ENCODE measurements around the gene GPR150. TPM values are rescaled to one million over a fixed set of nuclear protein-coding genes. Genes with fewer than 3 reads are reported as not detected.
"Not testable (repeated sequence)": the region's sequence is repeated elsewhere in the genome, so short reads cannot be mapped to it uniquely, and the experiment has no call there.

The GPR150 gene
- total and polyA plus RNA-seq, 4 donors, result 0.06 to 0.57 (median 0.46) TPM

GRCh38 chr5:95646226-95646568 is 26.3 kb downstream of the GPR150 start:
- H3K27me3 ChIP-seq (ENCODE audit: control insufficient read depth, insufficient read depth, low read length); H3K36me3 ChIP-seq (ENCODE audit: control insufficient read depth, insufficient read depth, low read length); H3K4me1 ChIP-seq (ENCODE audit: control insufficient read depth, insufficient read depth, low read length); DNase-seq (ENCODE audit: low read depth in 4 of 6, low spot score in 6 of 6); H3K9me3 ChIP-seq (ENCODE audit: control insufficient read depth, insufficient read depth, low read length): not testable (repeated sequence)
- WGBS (ENCODE audit: insufficient coverage), result 100% methylated on average over 1 of the region's 17 CpGs
- Histone ChIP-seq H3K27ac (ENCODE audit: low read depth, low read length) (peak overlapping the region; percentile 50), H3K4me3 (ENCODE audit: low read depth, low read length) (peak overlapping the region; percentile 86)

- Histone ChIP-seq H3K27me3 (ENCODE audit: control insufficient read depth, insufficient read depth, low read length) (no peaks in the 10 kb centered on the region), H3K4me3 (ENCODE audit: low read depth, low read length) (peak within 1 kb of the TSS; percentile 86), H3K9me3 (ENCODE audit: control insufficient read depth, insufficient read depth, low read length) (no peaks in the 10 kb centered on the region), H3K36me3 (ENCODE audit: control insufficient read depth, insufficient read depth, low read length) (no peaks in the 10 kb centered on the region), H3K4me1 (ENCODE audit: control insufficient read depth, insufficient read depth, low read length) (peaks cover 5% of the 10 kb centered on the region), H3K27ac (ENCODE audit: low read depth, low read length) (peak within 1 kb of the TSS; percentile 86)
- DNase-seq (ENCODE audit: low read depth in 4 of 6, low spot score in 6 of 6), result peak in 5 of 6 donors; percentile 80 to 97 (median 91)
- under 1% methylated on average over 55 of the region's 60 CpGs for WGBS (ENCODE audit: insufficient coverage)
Observed at GRCh38 chr5:95646569-95647431, 26.9 kb downstream of the GPR150 start, which contains the start of gene RFESD. Gene RFESD (plus strand): TSS chr5:95646777. CDS start chr5:95652272, 5,495 bp downstream.

GRCh38 chr5:95647886-95648860 is 28.3 kb downstream of the GPR150 start:
- H3K4me1 ChIP-seq (ENCODE audit: control insufficient read depth, insufficient read depth, low read length), result peaks cover 5% of the 10 kb centered on the region
- DNase-seq (ENCODE audit: low read depth in 4 of 6, low spot score in 6 of 6), result no peak
- no peaks in the 10 kb centered on the region for H3K36me3 ChIP-seq (ENCODE audit: control insufficient read depth, insufficient read depth, low read length)
- no CpG with 5 or more reads among the region's 12 CpGs for WGBS (ENCODE audit: insufficient coverage)
- no peak overlapping the region for H3K27ac ChIP-seq (ENCODE audit: low read depth, low read length)
- no peaks in the 10 kb centered on the region for H3K9me3 ChIP-seq (ENCODE audit: control insufficient read depth, insufficient read depth, low read length)
- no peaks in the 10 kb centered on the region for H3K27me3 ChIP-seq (ENCODE audit: control insufficient read depth, insufficient read depth, low read length)
- no peak overlapping the region for H3K4me3 ChIP-seq (ENCODE audit: low read depth, low read length)

- H3K27me3 ChIP-seq (ENCODE audit: control insufficient read depth, insufficient read depth, low read length), result no peaks in the 10 kb centered on the region
- no peak for DNase-seq (ENCODE audit: low read depth in 4 of 6, low spot score in 6 of 6)
- no peak overlapping the region for H3K27ac ChIP-seq (ENCODE audit: low read depth, low read length)
- peaks cover 5% of the 10 kb centered on the region for H3K4me1 ChIP-seq (ENCODE audit: control insufficient read depth, insufficient read depth, low read length)
- no peaks in the 10 kb centered on the region for H3K9me3 ChIP-seq (ENCODE audit: control insufficient read depth, insufficient read depth, low read length)
- no peak overlapping the region for H3K4me3 ChIP-seq (ENCODE audit: low read depth, low read length)
- no peaks in the 10 kb centered on the region for H3K36me3 ChIP-seq (ENCODE audit: control insufficient read depth, insufficient read depth, low read length)
Observed at GRCh38 chr5:95649274-95649673, 29.4 kb downstream of the GPR150 start.

GRCh38 chr5:95649842-95650620 is 30.1 kb downstream of the GPR150 start:
- DNase-seq (ENCODE audit: low read depth in 4 of 6, low spot score in 6 of 6), result no peak
- Histone ChIP-seq H3K27me3 (ENCODE audit: control insufficient read depth, insufficient read depth, low read length) (no peaks in the 10 kb centered on the region), H3K36me3 (ENCODE audit: control insufficient read depth, insufficient read depth, low read length) (no peaks in the 10 kb centered on the region), H3K27ac (ENCODE audit: low read depth, low read length) (no peak overlapping the region), H3K4me1 (ENCODE audit: control insufficient read depth, insufficient read depth, low read length) (peaks cover 5% of the 10 kb centered on the region), H3K9me3 (ENCODE audit: control insufficient read depth, insufficient read depth, low read length) (no peaks in the 10 kb centered on the region), H3K4me3 (ENCODE audit: low read depth, low read length) (no peak overlapping the region)

- Histone ChIP-seq H3K27me3 (ENCODE audit: control insufficient read depth, insufficient read depth, low read length) (no peaks in the 10 kb centered on the region), H3K27ac (ENCODE audit: low read depth, low read length) (no peak overlapping the region), H3K4me1 (ENCODE audit: control insufficient read depth, insufficient read depth, low read length) (no peaks in the 10 kb centered on the region), H3K9me3 (ENCODE audit: control insufficient read depth, insufficient read depth, low read length) (no peaks in the 10 kb centered on the region), H3K4me3 (ENCODE audit: low read depth, low read length) (no peak overlapping the region), H3K36me3 (ENCODE audit: control insufficient read depth, insufficient read depth, low read length) (no peaks in the 10 kb centered on the region)
- 42% methylated on average over 1 of the region's 1 CpG for WGBS (ENCODE audit: insufficient coverage)
- DNase-seq (ENCODE audit: low read depth in 4 of 6, low spot score in 6 of 6), result no peak
Observed at GRCh38 chr5:95652849-95653248, 33.0 kb downstream of the GPR150 start.

GRCh38 chr5:95654196-95654595 is 34.3 kb downstream of the GPR150 start:
- no peaks in the 10 kb centered on the region for H3K4me1 ChIP-seq (ENCODE audit: control insufficient read depth, insufficient read depth, low read length)
- H3K4me3 ChIP-seq (ENCODE audit: low read depth, low read length), result no peak overlapping the region
- DNase-seq (ENCODE audit: low read depth in 4 of 6, low spot score in 6 of 6), result no peak
- H3K36me3 ChIP-seq (ENCODE audit: control insufficient read depth, insufficient read depth, low read length), result no peaks in the 10 kb centered on the region
- no CpG with 5 or more reads among the region's 3 CpGs for WGBS (ENCODE audit: insufficient coverage)
- no peaks in the 10 kb centered on the region for H3K27me3 ChIP-seq (ENCODE audit: control insufficient read depth, insufficient read depth, low read length)
- no peak overlapping the region for H3K27ac ChIP-seq (ENCODE audit: low read depth, low read length)
- no peaks in the 10 kb centered on the region for H3K9me3 ChIP-seq (ENCODE audit: control insufficient read depth, insufficient read depth, low read length)

GRCh38 chr5:95655575-95655974 is 35.7 kb downstream of the GPR150 start:
- DNase-seq (ENCODE audit: low read depth in 4 of 6, low spot score in 6 of 6), result no peak
- no peak overlapping the region for H3K27ac ChIP-seq (ENCODE audit: low read depth, low read length)
- WGBS (ENCODE audit: insufficient coverage), result no CpG with 5 or more reads among the region's 1 CpG
- no peaks in the 10 kb centered on the region for H3K27me3 ChIP-seq (ENCODE audit: control insufficient read depth, insufficient read depth, low read length)
- H3K4me3 ChIP-seq (ENCODE audit: low read depth, low read length), result no peak overlapping the region
- no peaks in the 10 kb centered on the region for H3K9me3 ChIP-seq (ENCODE audit: control insufficient read depth, insufficient read depth, low read length)
- H3K4me1 ChIP-seq (ENCODE audit: control insufficient read depth, insufficient read depth, low read length), result no peaks in the 10 kb centered on the region
- H3K36me3 ChIP-seq (ENCODE audit: control insufficient read depth, insufficient read depth, low read length), result no peaks in the 10 kb centered on the region

- no peaks in the 10 kb centered on the region for H3K4me1 ChIP-seq (ENCODE audit: control insufficient read depth, insufficient read depth, low read length)
- no CpG with 5 or more reads among the region's 2 CpGs for WGBS (ENCODE audit: insufficient coverage)
- no peak overlapping the region for H3K4me3 ChIP-seq (ENCODE audit: low read depth, low read length)
- H3K27me3 ChIP-seq (ENCODE audit: control insufficient read depth, insufficient read depth, low read length), result no peaks in the 10 kb centered on the region
- no peaks in the 10 kb centered on the region for H3K36me3 ChIP-seq (ENCODE audit: control insufficient read depth, insufficient read depth, low read length)
- H3K9me3 ChIP-seq (ENCODE audit: control insufficient read depth, insufficient read depth, low read length), result no peaks in the 10 kb centered on the region
- no peak overlapping the region for H3K27ac ChIP-seq (ENCODE audit: low read depth, low read length)
- no peak for DNase-seq (ENCODE audit: low read depth in 4 of 6, low spot score in 6 of 6)
Observed at GRCh38 chr5:95660060-95660459, 40.2 kb downstream of the GPR150 start.

Measured in spinal cord (tissue), 10 donors.